ENCODE results near the gene DNAH8.
"Not testable (repeated sequence)": the region's sequence is repeated elsewhere in the genome, so short reads cannot be mapped to it uniquely, and the experiment has no call there.

The DNAH8 gene

GRCh38 chr6:38783443-38784228 lies 68.5 kb downstream of the DNAH8 start:
- H3K4me1 Mint-ChIP-seq: peaks cover 0 to 3% of the 10 kb centered on the region in 2 donors
- no peak for ATAC-seq (replicated peaks)
- peaks cover 5 to 15% of the 10 kb centered on the region in 2 donors for H3K27me3 Mint-ChIP-seq

GRCh38 chr6:38784506-38785235 lies 69.6 kb downstream of the DNAH8 start:
- no peak for DNase-seq
- Mint-ChIP-seq H3K27me3 (peaks cover 5 to 21% of the 10 kb centered on the region in 2 donors), H3K4me3 (no peak overlapping the region), H3K9me3 (no peaks in the 10 kb centered on the region), H3K4me1 (peaks cover 0 to 3% of the 10 kb centered on the region in 2 donors), H3K27ac (no peak overlapping the region), H3K36me3 (no peaks in the 10 kb centered on the region)
- ATAC-seq (replicated peaks): no peak

More at GRCh38 chr6:38783443-38784228, 68.5 kb downstream of the DNAH8 start:
- DNase-seq: no peak
- Mint-ChIP-seq H3K27ac (no peak overlapping the region), H3K9me3 (no peaks in the 10 kb centered on the region), H3K4me3 (no peak overlapping the region), H3K36me3 (no peaks in the 10 kb centered on the region)

GRCh38 chr6:38786486-38786885 lies 71.4 kb downstream of the DNAH8 start:
- no peak overlapping the region for H3K27ac Mint-ChIP-seq
- DNase-seq (no peak), ATAC-seq (replicated peaks) (no peak)
- H3K4me3 Mint-ChIP-seq: no peak overlapping the region
- H3K9me3 Mint-ChIP-seq: no peaks in the 10 kb centered on the region
- peaks cover 5 to 11% of the 10 kb centered on the region in 2 donors for H3K27me3 Mint-ChIP-seq
- H3K36me3 Mint-ChIP-seq: no peaks in the 10 kb centered on the region
- peaks cover 0 to 3% of the 10 kb centered on the region in 2 donors for H3K4me1 Mint-ChIP-seq

- Mint-ChIP-seq H3K4me3 (no peak overlapping the region), H3K27ac (no peak overlapping the region), H3K9me3 (no peaks in the 10 kb centered on the region), H3K4me1 (peaks cover 0 to 3% of the 10 kb centered on the region in 2 donors), H3K27me3 (peaks cover 9 to 20% of the 10 kb centered on the region in 2 donors), H3K36me3 (no peaks in the 10 kb centered on the region)
- ATAC-seq (replicated peaks): no peak
- no peak for DNase-seq
These were observed 74.1 kb downstream of the DNAH8 start for GRCh38 chr6:38789256-38789655.

GRCh38 chr6:38792356-38792755 lies 77.2 kb downstream of the DNAH8 start:
- DNase-seq (no peak), ATAC-seq (replicated peaks) (no peak)
- H3K4me3 Mint-ChIP-seq: no peak overlapping the region
- no peaks in the 10 kb centered on the region for H3K4me1 Mint-ChIP-seq
- H3K9me3 Mint-ChIP-seq: no peaks in the 10 kb centered on the region
- H3K27me3 Mint-ChIP-seq: peaks cover 14 to 17% of the 10 kb centered on the region in 2 donors
- no peak overlapping the region for H3K27ac Mint-ChIP-seq
- no peaks in the 10 kb centered on the region for H3K36me3 Mint-ChIP-seq

- Mint-ChIP-seq H3K27ac (no peak overlapping the region), H3K36me3 (no peaks in the 10 kb centered on the region), H3K4me3 (no peak overlapping the region), H3K9me3 (no peaks in the 10 kb centered on the region), H3K27me3 (peaks cover 33 to 34% of the 10 kb centered on the region in 2 donors), H3K4me1 (no peaks in the 10 kb centered on the region)
- ATAC-seq (replicated peaks) (no peak), DNase-seq (no peak)
These were observed 79.6 kb downstream of the DNAH8 start for GRCh38 chr6:38794682-38795081.

- Mint-ChIP-seq H3K27me3 (peaks cover 45 to 46% of the 10 kb centered on the region in 2 donors), H3K27ac (no peak overlapping the region), H3K4me3 (no peak overlapping the region), H3K4me1 (no peaks in the 10 kb centered on the region), H3K9me3 (no peaks in the 10 kb centered on the region), H3K36me3 (no peaks in the 10 kb centered on the region)
- no peak for DNase-seq
- no peak for ATAC-seq (replicated peaks)
These were observed 80.9 kb downstream of the DNAH8 start for GRCh38 chr6:38796006-38796405.

- DNase-seq; H3K9me3 Mint-ChIP-seq; H3K4me1 Mint-ChIP-seq; H3K27ac Mint-ChIP-seq; H3K36me3 Mint-ChIP-seq; ATAC-seq (replicated peaks); H3K4me3 Mint-ChIP-seq: not testable (repeated sequence)
- H3K27me3 Mint-ChIP-seq: peaks cover 47 to 51% of the 10 kb centered on the region in 2 donors
These were observed 81.3 kb downstream of the DNAH8 start for GRCh38 chr6:38796437-38796836.

- H3K27me3 Mint-ChIP-seq: peaks cover 51 to 54% of the 10 kb centered on the region in 2 donors
- no peak for ATAC-seq (replicated peaks)
- no peaks in the 10 kb centered on the region for H3K4me1 Mint-ChIP-seq
- H3K27ac Mint-ChIP-seq: no peak overlapping the region
- no peak overlapping the region for H3K4me3 Mint-ChIP-seq
- DNase-seq: no peak
- no peaks in the 10 kb centered on the region for H3K9me3 Mint-ChIP-seq
- no peaks in the 10 kb centered on the region for H3K36me3 Mint-ChIP-seq
These were observed 81.7 kb downstream of the DNAH8 start for GRCh38 chr6:38796850-38797249.

- no peak overlapping the region for H3K27ac Mint-ChIP-seq
- peaks cover 49% of the 10 kb centered on the region in 2 donors for H3K27me3 Mint-ChIP-seq
- H3K4me1 Mint-ChIP-seq: no peaks in the 10 kb centered on the region
- ATAC-seq (replicated peaks) (no peak), DNase-seq (no peak)
- no peak overlapping the region for H3K4me3 Mint-ChIP-seq
- no peaks in the 10 kb centered on the region for H3K36me3 Mint-ChIP-seq
- H3K9me3 Mint-ChIP-seq: no peaks in the 10 kb centered on the region
These were observed 82.3 kb downstream of the DNAH8 start for GRCh38 chr6:38797391-38797790.

GRCh38 chr6:38799529-38800184 lies 84.5 kb downstream of the DNAH8 start:
- DNase-seq (no peak), ATAC-seq (replicated peaks) (no peak)
- Mint-ChIP-seq H3K27me3 (peaks cover 49 to 50% of the 10 kb centered on the region in 2 donors), H3K4me1 (no peaks in the 10 kb centered on the region), H3K36me3 (no peaks in the 10 kb centered on the region), H3K27ac (no peak overlapping the region), H3K4me3 (no peak overlapping the region), H3K9me3 (no peaks in the 10 kb centered on the region)

- DNase-seq (no peak), ATAC-seq (replicated peaks) (no peak)
- no peaks in the 10 kb centered on the region for H3K4me1 Mint-ChIP-seq
- no peak overlapping the region for H3K4me3 Mint-ChIP-seq
- no peak overlapping the region for H3K27ac Mint-ChIP-seq
- no peaks in the 10 kb centered on the region for H3K36me3 Mint-ChIP-seq
- H3K27me3 Mint-ChIP-seq: peaks cover 48 to 52% of the 10 kb centered on the region in 2 donors
- H3K9me3 Mint-ChIP-seq: no peaks in the 10 kb centered on the region
These were observed 86.2 kb downstream of the DNAH8 start for GRCh38 chr6:38801305-38801704.

GRCh38 chr6:38802497-38802896 lies 87.4 kb downstream of the DNAH8 start:
- no peaks in the 10 kb centered on the region for H3K9me3 Mint-ChIP-seq
- H3K27me3 Mint-ChIP-seq: peaks cover 42 to 55% of the 10 kb centered on the region in 2 donors
- H3K4me3 Mint-ChIP-seq: no peak overlapping the region
- H3K4me1 Mint-ChIP-seq: no peaks in the 10 kb centered on the region
- DNase-seq (no peak), ATAC-seq (replicated peaks) (no peak)
- H3K27ac Mint-ChIP-seq: no peak overlapping the region
- H3K36me3 Mint-ChIP-seq: no peaks in the 10 kb centered on the region

- H3K4me1 Mint-ChIP-seq: no peaks in the 10 kb centered on the region
- no peaks in the 10 kb centered on the region for H3K36me3 Mint-ChIP-seq
- ATAC-seq (replicated peaks) (no peak), DNase-seq (no peak)
- no peak overlapping the region for H3K27ac Mint-ChIP-seq
- no peaks in the 10 kb centered on the region for H3K9me3 Mint-ChIP-seq
- peaks cover 36 to 53% of the 10 kb centered on the region in 2 donors for H3K27me3 Mint-ChIP-seq
- no peak overlapping the region for H3K4me3 Mint-ChIP-seq
These were observed 88.0 kb downstream of the DNAH8 start for GRCh38 chr6:38803129-38803528.

Data from stimulated activated naive B cell treated with anti-CD40 and anti-IgM and Interleukin-4, amounts not matched to agents 10 μg/mL and 1 μg/mL and 100 μg/mL, for 72 hours (primary cell).